Gastroesophageal sphincter (tissue), 3 donors: ENCODE data around the gene ATF2.

Experiments
- CTCF ChIP-seq, 4 experiments: fragments of 200-600 bp in 2 of 4; fragments of 450-650 bp in 2 of 4; sonication (generic) in 1 of 4; IDR thresholded peaks; one replicate each; pipeline ENCODE4 v1.5.1; 2017 to 2019; ENCODE audit warnings: antibody characterized with exemption in 4 of 4, mild to moderate bottlenecking in 2 of 4, moderate library complexity in 2 of 4
- EP300 ChIP-seq: sonication (generic); formaldehyde crosslinking; IDR thresholded peaks from one replicate; pipeline ENCODE4 v1.6.1; 2017; ENCODE audit warnings: antibody characterized with exemption, mild to moderate bottlenecking
- POLR2A ChIP-seq, 2 donors: fragments of 450-650 bp; IDR thresholded peaks; one replicate each; pipeline ENCODE4 v1.6.1; 2017; ENCODE audit warnings: antibody characterized with exemption in 2 of 2, mild to moderate bottlenecking in 2 of 2, moderate library complexity in 1 of 2
- POLR2AphosphoS5 ChIP-seq: sonication (generic); formaldehyde crosslinking; IDR thresholded peaks from one replicate; pipeline ENCODE4 v1.6.1; 2017; ENCODE audit warnings: antibody characterized with exemption

- TF ChIP-seq POLR2A (IDR thresholded peaks at IDR 0.05): peak; percentile 27 to 45
- peak in 1 of 4 experiments; percentile 36 for TF ChIP-seq CTCF (IDR thresholded peaks at IDR 0.05)
- TF ChIP-seq POLR2AphosphoS5: peak; percentile 66
- TF ChIP-seq EP300: no peak
Measured at GRCh38 chr2:175167792-175168563, at the start of gene ATF2.
